Left lung (tissue), 10 donors: ENCODE measurements around the gene RAB19. TPM values are rescaled to one million over a fixed set of nuclear protein-coding genes. Genes with fewer than 3 reads are reported as not detected.

ENCODE experiments used
- ATAC-seq: fragments of 200-7000 bp; cut with Tn5 transposase; one replicate; pipeline ENCODE4 v1.9.1; 2020; ENCODE audit warnings: moderate library complexity
- DNase-seq, 4 donors: peaks; one replicate each; pipeline ENCODE4 v3.0.0-alpha.2; 2013 to 2020
- H3K27ac ChIP-seq, 2 donors: fragments of 200-600 bp; sonication (generic) in 1 of 2; one replicate each; pipeline versions ENCODE4 v1.5.0 to v1.8.0; 2020 to 2021
- H3K27me3 ChIP-seq, 2 donors: fragments of 200-600 bp; sonication (generic) in 1 of 2; one replicate each; pipeline versions ENCODE4 v1.5.0 to v1.8.0; 2020 to 2021
- H3K36me3 ChIP-seq, 2 donors: fragments of 200-600 bp; sonication (generic) in 1 of 2; one replicate each; pipeline versions ENCODE4 v1.5.0 to v1.8.0; 2020 to 2021
- H3K4me1 ChIP-seq, 2 donors: fragments of 200-600 bp; one replicate each; pipeline ENCODE4 v1.8.0; 2021
- H3K4me3 ChIP-seq, 2 donors: fragments of 200-600 bp; sonication (generic) in 1 of 2; one replicate each; pipeline versions ENCODE4 v1.5.0 to v1.8.0; 2020 to 2021; ENCODE audit warnings: mild to moderate bottlenecking in 1 of 2
- H3K9me3 ChIP-seq, 2 donors: fragments of 200-600 bp; sonication (generic) in 1 of 2; one replicate each; pipeline versions ENCODE4 v1.5.0 to v1.8.0; 2020 to 2021
- intact Hi-C, 2 donors: fragments of 100-400 bp; cut with DNase I; formaldehyde crosslinking; loops; one replicate each; pipeline versions ENCODE4 v1.11.2 to v1.14.2; 2022
- polyA plus RNA-seq, 6 donors: library from polyadenylated mRNA; unstranded; fragments of 120-200 nt; gene quantifications; one replicate each; pipeline ENCODE4 v1.2.1, GENCODE V29; 2013; ENCODE audit not compliant: insufficient read length in 6 of 6
- total RNA-seq, 2 donors: library from RNA; stranded (reverse); fragmentation: NEBNext Ultra II Directional; extraction: Animal tissue kit (Norgen Biotek cat#: 25700); gene quantifications; one replicate each; pipeline ENCODE4 v1.2.1, GENCODE V29; 2021
- TF ChIP-seq, protein P1 (sequence below), 2 donors: fragments of 200-600 bp; sonication (generic) in 1 of 2; IDR thresholded peaks; one replicate each; pipeline versions ENCODE4 v1.5.0 to v1.8.0; 2021; ENCODE audit warnings: antibody characterized with exemption in 2 of 2
- donor health status: DM: no; HTN: yes; CAD: no.
- donor health status: DM: no; HTN: no; CAD: no.

RAB19 gene
- total and polyA plus RNA-seq, 8 donors, result 0.97 to 5.1 (median 1.5) TPM

DNA sequence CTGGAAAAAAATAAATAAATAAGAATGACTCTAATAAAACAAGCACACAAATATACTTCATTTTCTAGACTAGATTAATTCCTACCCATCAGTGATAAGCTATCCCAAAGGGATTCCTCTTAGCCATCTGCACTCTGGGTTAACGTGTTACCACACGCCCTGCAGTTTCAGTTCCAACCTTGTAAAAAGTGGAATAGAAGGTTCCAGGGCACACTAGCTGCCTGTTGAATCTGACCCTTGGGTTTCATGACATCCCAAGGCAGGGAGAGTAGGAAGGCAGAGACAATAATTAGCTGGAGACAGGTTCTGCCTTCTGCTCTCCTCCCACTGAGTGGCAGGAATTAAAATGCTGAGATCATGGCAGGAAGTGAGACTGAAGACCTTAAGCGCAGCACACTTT lies 39.0 kb upstream of the RAB19 start:
- ATAC-seq (no peak), DNase-seq (no peak)
- H3K9me3 ChIP-seq, result no peaks in the 10 kb centered on the region
- H3K4me3 ChIP-seq, result no peak overlapping the region
- peaks cover 0 to 59% of the 10 kb centered on the region in 2 donors for H3K36me3 ChIP-seq
- H3K4me1 ChIP-seq, result no peaks in the 10 kb centered on the region
- intact Hi-C loops, result no loop called here
- H3K27ac ChIP-seq, result no peak overlapping the region
- TF ChIP-seq, protein P1, sequence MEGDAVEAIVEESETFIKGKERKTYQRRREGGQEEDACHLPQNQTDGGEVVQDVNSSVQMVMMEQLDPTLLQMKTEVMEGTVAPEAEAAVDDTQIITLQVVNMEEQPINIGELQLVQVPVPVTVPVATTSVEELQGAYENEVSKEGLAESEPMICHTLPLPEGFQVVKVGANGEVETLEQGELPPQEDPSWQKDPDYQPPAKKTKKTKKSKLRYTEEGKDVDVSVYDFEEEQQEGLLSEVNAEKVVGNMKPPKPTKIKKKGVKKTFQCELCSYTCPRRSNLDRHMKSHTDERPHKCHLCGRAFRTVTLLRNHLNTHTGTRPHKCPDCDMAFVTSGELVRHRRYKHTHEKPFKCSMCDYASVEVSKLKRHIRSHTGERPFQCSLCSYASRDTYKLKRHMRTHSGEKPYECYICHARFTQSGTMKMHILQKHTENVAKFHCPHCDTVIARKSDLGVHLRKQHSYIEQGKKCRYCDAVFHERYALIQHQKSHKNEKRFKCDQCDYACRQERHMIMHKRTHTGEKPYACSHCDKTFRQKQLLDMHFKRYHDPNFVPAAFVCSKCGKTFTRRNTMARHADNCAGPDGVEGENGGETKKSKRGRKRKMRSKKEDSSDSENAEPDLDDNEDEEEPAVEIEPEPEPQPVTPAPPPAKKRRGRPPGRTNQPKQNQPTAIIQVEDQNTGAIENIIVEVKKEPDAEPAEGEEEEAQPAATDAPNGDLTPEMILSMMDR (IDR thresholded peaks at IDR 0.05), result no peak
- no peaks in the 10 kb centered on the region for H3K27me3 ChIP-seq

DNA sequence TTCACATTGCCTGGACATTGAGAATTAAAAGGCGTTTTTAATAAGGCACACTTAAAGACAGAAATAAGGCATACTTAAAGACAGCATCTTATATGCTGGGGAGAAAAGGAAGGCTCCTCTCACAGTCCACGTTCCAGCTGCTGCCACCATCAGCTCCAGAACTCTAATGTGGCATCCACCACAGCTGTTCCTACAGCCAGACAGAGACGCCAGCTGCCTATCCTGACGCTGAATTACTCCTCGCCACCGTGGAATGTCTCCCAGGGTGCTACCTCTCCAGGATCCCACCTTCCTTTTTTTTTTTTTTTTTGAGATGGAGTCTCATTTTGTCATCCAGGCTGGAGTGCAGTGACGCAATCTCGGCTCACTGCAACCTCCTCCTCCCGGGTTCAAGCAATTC lies 36.3 kb upstream of the RAB19 start:
- ATAC-seq, result no peak
- no peaks in the 10 kb centered on the region for H3K27me3 ChIP-seq
- no peak for DNase-seq
- no peak overlapping the region for H3K4me3 ChIP-seq
- TF ChIP-seq, protein P1 (IDR thresholded peaks at IDR 0.05), result no peak
- H3K36me3 ChIP-seq, result peaks cover 0 to 63% of the 10 kb centered on the region in 2 donors
- H3K27ac ChIP-seq, result no peak overlapping the region
- H3K4me1 ChIP-seq, result no peaks in the 10 kb centered on the region
- intact Hi-C loops, result no loop called here
- no peaks in the 10 kb centered on the region for H3K9me3 ChIP-seq

DNA sequence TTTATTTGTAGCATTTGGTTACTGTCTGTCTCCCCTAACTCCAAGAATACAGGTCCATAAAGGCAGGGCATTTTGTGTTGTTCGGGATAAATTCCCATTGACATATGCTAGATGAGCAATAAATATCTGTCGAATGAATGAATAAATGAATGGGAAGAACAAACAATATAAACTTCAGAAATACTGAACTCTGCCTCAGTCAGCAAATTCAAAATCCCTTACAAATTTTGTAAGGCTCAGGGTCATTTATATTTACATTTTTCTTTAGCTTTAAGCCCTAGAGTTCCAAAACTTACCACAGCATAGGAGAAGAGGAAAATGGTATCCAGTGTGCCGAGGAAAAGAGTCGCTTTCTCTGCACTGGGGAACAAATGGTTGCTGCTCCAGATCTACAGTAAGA lies 34.6 kb upstream of the RAB19 start:
- no peak for ATAC-seq
- Histone ChIP-seq H3K27ac (no peak overlapping the region), H3K36me3 (peaks cover 0 to 67% of the 10 kb centered on the region in 2 donors), H3K4me3 (no peak overlapping the region), H3K4me1 (no peaks in the 10 kb centered on the region), H3K27me3 (no peaks in the 10 kb centered on the region), H3K9me3 (no peaks in the 10 kb centered on the region)
- intact Hi-C loops, result no loop called here
- TF ChIP-seq, protein P1 (IDR thresholded peaks at IDR 0.05), result no peak
- DNase-seq, result no peak

DNA sequence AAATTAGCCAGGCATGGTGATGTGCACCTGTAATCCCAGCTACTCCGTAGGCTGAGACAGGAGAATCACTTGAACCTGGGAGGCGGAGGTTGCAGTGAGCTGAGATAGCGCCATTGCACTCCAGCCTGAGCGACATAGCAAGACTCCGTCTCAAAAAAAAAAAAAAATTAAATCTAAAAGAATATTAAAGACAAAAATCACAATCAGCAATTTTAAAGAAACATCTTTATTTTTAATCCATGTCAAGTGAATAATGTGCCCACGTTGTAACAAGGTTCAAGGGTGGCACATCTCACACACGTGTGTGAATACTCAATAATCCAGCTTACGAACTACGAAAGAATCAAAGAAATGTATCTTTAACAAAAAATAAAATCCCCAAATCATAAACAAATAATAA lies 28.5 kb upstream of the RAB19 start:
- H3K4me1 ChIP-seq, result no peaks in the 10 kb centered on the region
- ATAC-seq, result no peak

DNA sequence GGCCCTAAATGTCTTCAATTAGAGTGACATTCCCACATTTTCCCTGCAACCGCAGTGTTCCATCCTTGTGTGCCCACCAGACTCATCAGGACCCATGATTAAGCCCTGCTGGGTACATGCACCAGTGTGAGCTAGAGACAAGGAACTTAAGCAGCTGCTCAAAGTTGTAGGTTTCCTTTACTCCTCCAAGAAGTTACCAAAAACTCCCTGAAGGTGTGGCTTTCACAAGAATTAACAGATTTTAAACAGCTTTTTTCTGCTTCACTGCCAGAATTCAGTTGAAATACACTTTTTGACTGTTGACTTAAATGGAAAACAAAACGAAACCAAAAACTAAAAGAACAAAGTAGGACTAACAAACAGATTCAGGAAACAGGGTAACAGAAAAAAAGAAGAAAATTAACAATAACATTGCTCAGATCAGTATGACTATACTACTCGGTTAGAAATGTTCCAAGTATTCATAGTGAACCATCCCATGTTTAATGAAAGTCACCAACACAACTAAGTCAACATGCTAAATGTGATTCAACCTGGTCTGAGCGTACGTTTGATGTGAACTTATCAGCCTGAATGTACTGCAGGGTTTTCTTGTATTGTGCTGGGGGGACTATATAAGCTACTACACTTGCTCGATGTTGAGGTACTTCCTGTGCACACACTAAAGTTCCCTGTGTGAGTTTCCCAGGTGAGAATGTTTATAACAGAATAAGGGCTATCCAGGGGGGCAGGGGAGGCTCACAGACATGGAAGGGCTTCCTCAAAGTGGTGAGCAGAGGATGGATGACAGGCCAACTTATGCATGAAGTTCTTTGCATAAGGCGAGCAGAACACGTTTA lies 27.7 kb upstream of the RAB19 start:
- peaks cover 0 to 63% of the 10 kb centered on the region in 2 donors for H3K36me3 ChIP-seq
- no peaks in the 10 kb centered on the region for H3K9me3 ChIP-seq
- peak overlapping the region in 1 of 2 donors; percentile 19 for H3K27ac ChIP-seq
- intact Hi-C loops, result no loop called here
- H3K4me3 ChIP-seq, result no peak overlapping the region
- TF ChIP-seq, protein P1 (IDR thresholded peaks at IDR 0.05), result no peak
- DNase-seq (no peak), ATAC-seq (no peak)
- H3K27me3 ChIP-seq, result no peaks in the 10 kb centered on the region
- no peaks in the 10 kb centered on the region for H3K4me1 ChIP-seq

More for the DNA sequence above, 28.5 kb upstream of the RAB19 start:
- Histone ChIP-seq H3K27ac (peak overlapping the region in 1 of 2 donors; percentile 19), H3K27me3 (no peaks in the 10 kb centered on the region), H3K4me3 (no peak overlapping the region), H3K9me3 (no peaks in the 10 kb centered on the region), H3K36me3 (peaks cover 0 to 60% of the 10 kb centered on the region in 2 donors)
- intact Hi-C loops, result no loop called here
- no peak for DNase-seq
- TF ChIP-seq, protein P1 (IDR thresholded peaks at IDR 0.05), result no peak
